Body of pancreas (tissue), 4 donors: ENCODE results near the gene DCUN1D1.

Experiments used
- CTCF ChIP-seq, 7 experiments: fragments of 450-650 bp in 4 of 7; fragments of 200-600 bp in 3 of 7; sonication (generic) in 3 of 7; IDR thresholded peaks; one replicate each; pipeline ENCODE4 v1.5.1; 2016 to 2019; ENCODE audit warnings: antibody characterized with exemption in 7 of 7
- POLR2A ChIP-seq, 3 donors: fragments of 450-650 bp; IDR thresholded peaks; one replicate each; pipeline ENCODE4 v1.6.1; 2016; ENCODE audit warnings: antibody characterized with exemption in 3 of 3, mild to moderate bottlenecking in 2 of 3

GRCh38 chr3:182896553-182896952, 83.8 kb downstream of the DCUN1D1 start:
- TF ChIP-seq POLR2A (IDR thresholded peaks at IDR 0.05) (no peak), CTCF (IDR thresholded peaks at IDR 0.05) (no peak)
